PC-3 (cell line): ENCODE data around the gene TMEM125.

ENCODE experiments used
- EZH2 ChIP-seq: fragments of 300-600 bp; sonication (generic); IDR thresholded peaks from one replicate; pipeline ENCODE4 v1.6.1; 2017; ENCODE audit warnings: antibody characterized with exemption, mild to moderate bottlenecking, low read length; ENCODE audit not compliant: unreplicated experiment
- EZH2phosphoT487 ChIP-seq: fragments of 300-600 bp; sonication (generic); IDR thresholded peaks from 2 replicates; pipeline ENCODE4 v1.6.1; 2018; ENCODE audit warnings: mild to moderate bottlenecking, antibody characterized with exemption, low read length, borderline replicate concordance
- TF ChIP-seq, protein P1 (sequence below): fragments of 300-600 bp; sonication (generic); conservative IDR thresholded peaks from 2 replicates; pipeline ENCODE4 v1.5.1; 2017; ENCODE audit warnings: antibody characterized with exemption, low read depth, mild to moderate bottlenecking, low read length

DNA sequence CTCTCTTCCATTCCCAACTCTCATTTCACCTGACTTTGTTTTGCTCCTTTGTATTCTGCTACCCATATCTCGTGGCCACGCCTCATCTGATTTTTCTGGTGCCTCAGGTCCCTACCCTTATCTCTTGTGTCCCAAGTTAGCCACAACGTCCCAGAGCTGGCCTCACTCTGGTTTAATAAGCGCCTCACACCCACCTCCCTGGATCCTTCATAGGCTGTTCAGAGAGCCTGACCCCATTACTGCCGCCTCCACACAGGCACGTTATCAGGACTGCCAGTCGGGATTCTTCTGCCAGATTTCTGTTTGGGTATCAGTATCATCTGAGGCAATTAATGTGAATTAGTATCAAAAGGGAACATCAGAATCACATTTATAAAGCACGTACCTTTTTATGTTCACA, 34.7 kb upstream of the TMEM125 start:
- TF ChIP-seq, protein P1, sequence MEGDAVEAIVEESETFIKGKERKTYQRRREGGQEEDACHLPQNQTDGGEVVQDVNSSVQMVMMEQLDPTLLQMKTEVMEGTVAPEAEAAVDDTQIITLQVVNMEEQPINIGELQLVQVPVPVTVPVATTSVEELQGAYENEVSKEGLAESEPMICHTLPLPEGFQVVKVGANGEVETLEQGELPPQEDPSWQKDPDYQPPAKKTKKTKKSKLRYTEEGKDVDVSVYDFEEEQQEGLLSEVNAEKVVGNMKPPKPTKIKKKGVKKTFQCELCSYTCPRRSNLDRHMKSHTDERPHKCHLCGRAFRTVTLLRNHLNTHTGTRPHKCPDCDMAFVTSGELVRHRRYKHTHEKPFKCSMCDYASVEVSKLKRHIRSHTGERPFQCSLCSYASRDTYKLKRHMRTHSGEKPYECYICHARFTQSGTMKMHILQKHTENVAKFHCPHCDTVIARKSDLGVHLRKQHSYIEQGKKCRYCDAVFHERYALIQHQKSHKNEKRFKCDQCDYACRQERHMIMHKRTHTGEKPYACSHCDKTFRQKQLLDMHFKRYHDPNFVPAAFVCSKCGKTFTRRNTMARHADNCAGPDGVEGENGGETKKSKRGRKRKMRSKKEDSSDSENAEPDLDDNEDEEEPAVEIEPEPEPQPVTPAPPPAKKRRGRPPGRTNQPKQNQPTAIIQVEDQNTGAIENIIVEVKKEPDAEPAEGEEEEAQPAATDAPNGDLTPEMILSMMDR, result no peak
- TF ChIP-seq EZH2phosphoT487 (no peak), EZH2 (no peak)
